Trophoblast cell (in vitro differentiated cells and primary cell): ENCODE measurements around the gene ASIC4.

Source experiments
- DNase-seq, 2 donors: peaks; one replicate each; pipeline ENCODE4 v3.0.0-alpha.2; 2016
- H2AFZ ChIP-seq: 2 replicates; pipeline ENCODE4 v1.6.1; 2013; ENCODE audit warnings: low read length, moderate library complexity, mild to moderate bottlenecking; ENCODE audit not compliant: insufficient read depth, poor library complexity
- H2AK5ac ChIP-seq: 2 replicates; pipeline ENCODE4 v1.6.1; 2013; ENCODE audit warnings: mild to moderate bottlenecking, low read length
- H2BK120ac ChIP-seq: 2 replicates; pipeline ENCODE4 v1.6.1; 2013; ENCODE audit warnings: low read length, mild to moderate bottlenecking, moderate library complexity; ENCODE audit not compliant: insufficient read depth, poor library complexity
- H2BK12ac ChIP-seq: 2 replicates; pipeline ENCODE4 v1.6.1; 2013; ENCODE audit warnings: mild to moderate bottlenecking, low read length, moderate library complexity
- H2BK5ac ChIP-seq: 2 replicates; pipeline ENCODE4 v1.6.1; 2013; ENCODE audit warnings: low read length, low read depth, moderate library complexity, mild to moderate bottlenecking; ENCODE audit not compliant: poor library complexity
- H3K14ac ChIP-seq: 2 replicates; pipeline ENCODE4 v1.6.1; 2013; ENCODE audit warnings: mild to moderate bottlenecking, low read length
- H3K18ac ChIP-seq: 2 replicates; pipeline ENCODE4 v1.6.1; 2013; ENCODE audit warnings: mild to moderate bottlenecking, low read length
- H3K23ac ChIP-seq: 2 replicates; pipeline ENCODE4 v1.6.1; 2013; ENCODE audit warnings: low read length
- H3K27ac ChIP-seq: 2 replicates; pipeline ENCODE4 v1.5.1; 2013; ENCODE audit warnings: low read depth, mild to moderate bottlenecking, inconsistent platforms, low read length, moderate library complexity
- H3K27me3 ChIP-seq: 2 replicates; pipeline ENCODE4 v1.6.1; 2013; ENCODE audit warnings: inconsistent platforms, mild to moderate bottlenecking, low read length, moderate library complexity; ENCODE audit not compliant: insufficient read depth
- H3K36me3 ChIP-seq, 2 experiments: 1 replicate in 1 of 2; 2 replicates in 1 of 2; pipeline ENCODE4 v1.6.1; 2013; ENCODE audit warnings: low read length in 2 of 2, mild to moderate bottlenecking in 2 of 2, moderate library complexity in 1 of 2; ENCODE audit not compliant: insufficient read depth in 2 of 2, control insufficient read depth in 1 of 2
- H3K4ac ChIP-seq: 2 replicates; pipeline ENCODE4 v1.6.1; 2013; ENCODE audit warnings: low read depth, mild to moderate bottlenecking, low read length, moderate library complexity
- H3K4me1 ChIP-seq, 2 experiments: 1 replicate in 1 of 2; 2 replicates in 1 of 2; pipeline ENCODE4 v1.6.1; 2013; ENCODE audit warnings: low read length in 2 of 2, mild to moderate bottlenecking in 2 of 2, moderate library complexity in 1 of 2; ENCODE audit not compliant: insufficient read depth in 2 of 2, control insufficient read depth in 1 of 2
- H3K4me2 ChIP-seq: 2 replicates; pipeline ENCODE4 v1.6.1; 2013; ENCODE audit warnings: inconsistent platforms, mild to moderate bottlenecking, low read length, moderate library complexity
- H3K4me3 ChIP-seq: 2 replicates; pipeline ENCODE4 v1.5.1; 2013; ENCODE audit warnings: mild to moderate bottlenecking, low read depth, low read length, inconsistent platforms
- H3K79me1 ChIP-seq: one replicate; pipeline ENCODE4 v1.6.1; 2013; ENCODE audit warnings: low read length
- H3K79me2 ChIP-seq: 2 replicates; pipeline ENCODE4 v1.6.1; 2013; ENCODE audit warnings: low read length, mild to moderate bottlenecking; ENCODE audit not compliant: control insufficient read depth, insufficient read depth, poor library complexity
- H3K9ac ChIP-seq: 2 replicates; pipeline ENCODE4 v1.6.1; 2013; ENCODE audit warnings: mild to moderate bottlenecking, low read length
- H3K9me3 ChIP-seq: 2 replicates; pipeline ENCODE4 v1.6.1; 2013; ENCODE audit warnings: low read depth, mild to moderate bottlenecking, control low read depth, inconsistent platforms, low read length; ENCODE audit not compliant: insufficient read depth
- H4K12ac ChIP-seq: 2 replicates; pipeline ENCODE4 v1.6.1; 2013; ENCODE audit warnings: low read depth, mild to moderate bottlenecking, low read length, moderate library complexity
- H4K8ac ChIP-seq: 2 replicates; pipeline ENCODE4 v1.6.1; 2013; ENCODE audit warnings: low read depth, mild to moderate bottlenecking, low read length, moderate library complexity
- H4K91ac ChIP-seq: one replicate; pipeline ENCODE4 v1.6.1; 2013; ENCODE audit warnings: low read depth, mild to moderate bottlenecking, low read length, moderate library complexity
- WGBS: extraction: QIAGEN DNeasy Blood & Tissue Kit; methylation state at CpG from one replicate; pipeline ENCODE4 v1.1.7; 2013; ENCODE audit warnings: missing lambda C conversion rate; ENCODE audit not compliant: insufficient read length, insufficient coverage; ENCODE audit errors: extremely low coverage; 5-methylcytosine and 5-hydroxymethylcytosine counted together

ASIC4 gene

GRCh38 chr2:219501849-219502248 is 12.4 kb upstream of the ASIC4 start:
- Histone ChIP-seq H2BK120ac (peak overlapping the region; percentile 34), H3K9ac (no peak overlapping the region), H3K4me1 (peaks cover 23 to 38% of the 10 kb centered on the region in 2 experiments), H3K14ac (no peak overlapping the region), H4K12ac (no peak overlapping the region), H4K91ac (peak overlapping the region; percentile 51), H3K36me3 (peaks cover 31 to 33% of the 10 kb centered on the region in 2 experiments), H3K79me1 (peaks cover 14% of the 10 kb centered on the region), H4K8ac (no peak overlapping the region), H3K79me2 (peaks cover 6% of the 10 kb centered on the region), H3K4me3 (no peak overlapping the region), H3K4me2 (peak overlapping the region; percentile 25), H2BK5ac (peak overlapping the region; percentile 5), H3K27me3 (peaks cover 7% of the 10 kb centered on the region), H2AFZ (no peak overlapping the region), H2AK5ac (peak overlapping the region; percentile 7), H3K27ac (peak overlapping the region; percentile 52), H3K4ac (no peak overlapping the region), H2BK12ac (peak overlapping the region; percentile 9), H3K18ac (peak overlapping the region; percentile 17), H3K23ac (no peak overlapping the region), H3K9me3 (peaks cover 2% of the 10 kb centered on the region)
- no CpG with 5 or more reads among the region's 14 CpGs for WGBS
- DNase-seq = no peak

DNA sequence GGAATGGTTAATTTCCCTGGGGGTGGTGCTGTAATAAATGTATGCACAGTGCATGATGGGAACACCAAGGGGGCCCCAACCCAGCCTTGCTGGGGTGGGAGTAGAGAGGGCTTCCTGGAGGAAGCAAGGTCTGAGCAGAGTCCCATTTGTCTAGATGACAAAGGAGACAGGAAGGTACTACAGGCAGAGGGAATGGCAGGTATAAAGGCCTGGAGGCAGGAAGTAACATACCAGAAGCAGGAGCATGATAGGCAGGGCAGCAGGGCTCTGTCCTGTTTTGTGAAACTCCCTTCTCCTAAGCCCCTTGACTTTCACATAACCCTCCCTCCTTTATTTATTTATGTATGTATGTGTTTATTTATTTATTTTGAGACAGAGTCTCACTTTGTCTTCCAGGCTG is 11.7 kb upstream of the ASIC4 start:
- no peak overlapping the region for H3K23ac ChIP-seq
- H3K4me1 ChIP-seq = peaks cover 23 to 35% of the 10 kb centered on the region in 2 experiments
- no peak overlapping the region for H4K91ac ChIP-seq
- peaks cover under 1% of the 10 kb centered on the region for H3K9me3 ChIP-seq
- no peak overlapping the region for H2BK5ac ChIP-seq
- H4K12ac ChIP-seq = no peak overlapping the region
- H3K27ac ChIP-seq = peak overlapping the region; percentile 52
- DNase-seq = peak in 1 of 2 donors; percentile 55
- H3K14ac ChIP-seq = no peak overlapping the region
- H2BK12ac ChIP-seq = no peak overlapping the region
- no peak overlapping the region for H2AK5ac ChIP-seq
- H3K4ac ChIP-seq = no peak overlapping the region
- peaks cover 6% of the 10 kb centered on the region for H3K79me2 ChIP-seq
- no peak overlapping the region for H3K9ac ChIP-seq
- peaks cover 14% of the 10 kb centered on the region for H3K79me1 ChIP-seq
- H3K27me3 ChIP-seq = no peaks in the 10 kb centered on the region
- H2BK120ac ChIP-seq = no peak overlapping the region
- peak overlapping the region; percentile 14 for H3K4me2 ChIP-seq
- H2AFZ ChIP-seq = no peak overlapping the region
- H3K4me3 ChIP-seq = no peak overlapping the region
- no peak overlapping the region for H4K8ac ChIP-seq
- H3K36me3 ChIP-seq = peaks cover 38% of the 10 kb centered on the region in 2 experiments
- H3K18ac ChIP-seq = no peak overlapping the region

DNA sequence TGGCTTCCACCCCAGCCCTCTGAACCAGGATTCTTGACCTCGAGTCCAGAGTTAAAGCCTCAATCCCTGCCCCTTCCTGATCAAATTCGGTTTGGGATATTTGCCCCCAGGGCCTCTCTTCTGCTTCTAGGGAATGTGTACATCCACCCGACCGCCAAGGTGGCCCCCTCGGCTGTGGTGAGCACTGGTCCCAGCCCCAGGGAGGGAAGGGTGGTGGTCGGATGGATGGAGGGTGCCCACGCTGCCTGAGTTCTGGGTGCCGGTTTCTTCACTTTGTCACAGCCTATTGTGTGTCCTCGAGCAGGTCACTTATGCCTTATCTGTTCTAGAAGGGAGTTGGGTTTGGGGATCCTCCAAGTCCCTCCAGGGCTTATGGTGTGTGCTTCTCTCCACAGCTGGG is 8.7 kb upstream of the ASIC4 start:
- H2BK120ac ChIP-seq = no peak overlapping the region
- no peak overlapping the region for H3K4ac ChIP-seq
- no peaks in the 10 kb centered on the region for H3K79me2 ChIP-seq
- no peak for DNase-seq
- no CpG with 5 or more reads among the region's 9 CpGs for WGBS
- no peak overlapping the region for H2BK12ac ChIP-seq
- peaks cover 14 to 24% of the 10 kb centered on the region in 2 experiments for H3K4me1 ChIP-seq
- no peak overlapping the region for H3K27ac ChIP-seq
- no peak overlapping the region for H4K91ac ChIP-seq
- H3K79me1 ChIP-seq = peaks cover 5% of the 10 kb centered on the region
- no peak overlapping the region for H2BK5ac ChIP-seq
- no peak overlapping the region for H2AFZ ChIP-seq
- H4K12ac ChIP-seq = no peak overlapping the region
- no peak overlapping the region for H3K9ac ChIP-seq
- no peaks in the 10 kb centered on the region for H3K27me3 ChIP-seq
- H4K8ac ChIP-seq = no peak overlapping the region
- H3K9me3 ChIP-seq = no peaks in the 10 kb centered on the region
- no peak overlapping the region for H3K14ac ChIP-seq
- H2AK5ac ChIP-seq = no peak overlapping the region
- H3K23ac ChIP-seq = no peak overlapping the region
- H3K4me3 ChIP-seq = no peak overlapping the region
- no peak overlapping the region for H3K18ac ChIP-seq
- H3K36me3 ChIP-seq = peaks cover 38% of the 10 kb centered on the region in 2 experiments
- no peak overlapping the region for H3K4me2 ChIP-seq

- no peak overlapping the region for H4K8ac ChIP-seq
- peaks cover 38% of the 10 kb centered on the region in 2 experiments for H3K36me3 ChIP-seq
- peaks cover 12 to 19% of the 10 kb centered on the region in 2 experiments for H3K4me1 ChIP-seq
- H3K14ac ChIP-seq = no peak overlapping the region
- H3K18ac ChIP-seq = no peak overlapping the region
- H2BK120ac ChIP-seq = no peak overlapping the region
- no peak overlapping the region for H3K4me2 ChIP-seq
- no peak overlapping the region for H2BK5ac ChIP-seq
- H3K4ac ChIP-seq = no peak overlapping the region
- H3K27me3 ChIP-seq = no peaks in the 10 kb centered on the region
- H3K9me3 ChIP-seq = peaks cover 1% of the 10 kb centered on the region
- no peak overlapping the region for H2AFZ ChIP-seq
- no CpG with 5 or more reads among the region's 23 CpGs for WGBS
- no peak overlapping the region for H4K12ac ChIP-seq
- no peak overlapping the region for H3K4me3 ChIP-seq
- H3K79me2 ChIP-seq = no peaks in the 10 kb centered on the region
- H3K23ac ChIP-seq = no peak overlapping the region
- no peak overlapping the region for H2BK12ac ChIP-seq
- no peak overlapping the region for H3K9ac ChIP-seq
- no peak overlapping the region for H4K91ac ChIP-seq
- peaks cover 5% of the 10 kb centered on the region for H3K79me1 ChIP-seq
- no peak for DNase-seq
- no peak overlapping the region for H3K27ac ChIP-seq
- no peak overlapping the region for H2AK5ac ChIP-seq
These were observed 8.0 kb upstream of the ASIC4 start for GRCh38 chr2:219506153-219506801.
